H1 (cell line): ENCODE results near the gene MAPK8IP1. TPM values are rescaled to one million over a fixed set of nuclear protein-coding genes. Genes with fewer than 3 reads are reported as not detected.

Experiments used
- CTCF ChIA-PET: fragments of 300-600 bp; sonication (Branson Sonifier 250); formaldehyde crosslinking; loops from one replicate; lab custom pipeline; 2021; ENCODE audit not compliant: partially characterized antibody; lab: Charles Lee
- POLR2A ChIA-PET: fragments of 300-600 bp; sonication (Branson Sonifier 250); formaldehyde crosslinking; loops from one replicate; lab custom pipeline; 2021; ENCODE audit warnings: inconsistent platforms; ENCODE audit not compliant: partially characterized antibody; lab: Charles Lee
- DNase-seq, 2 experiments: peaks; one replicate each; pipeline versions ENCODE4 v3.0.0 to v3.0.0-alpha.2; 2010 to 2022; ENCODE audit warnings: low spot score in 2 of 2, low read depth in 1 of 2, mixed read lengths in 1 of 2
- FAIRE-seq: peaks from 2 replicates; lab custom pipeline; 2011; peaks lifted over from hg19 to GRCh38; lab: Jason Lieb, UNC
- H2AFZ ChIP-seq: 2 replicates; pipeline ENCODE4 v1.8.1; 2012; ENCODE audit warnings: low read length, inconsistent platforms
- H2AK5ac ChIP-seq: 2 replicates; pipeline ENCODE4 v1.6.1; 2013; ENCODE audit warnings: low read depth, low read length
- H2BK120ac ChIP-seq: replicated peaks from 2 replicates; pipeline ENCODE3; 2013; ENCODE audit warnings: low read depth, low read length, inconsistent platforms
- H2BK12ac ChIP-seq: 2 replicates; pipeline ENCODE4 v1.6.1; 2013; ENCODE audit warnings: low read depth, low read length
- H2BK15ac ChIP-seq: 2 replicates; pipeline ENCODE4 v1.6.1; 2013; ENCODE audit warnings: low read length
- H2BK20ac ChIP-seq: 2 replicates; pipeline ENCODE4 v1.6.1; 2013; ENCODE audit warnings: low read length
- H2BK5ac ChIP-seq: 2 replicates; pipeline ENCODE4 v1.6.1; 2013; ENCODE audit warnings: low read depth, low read length
- H3K14ac ChIP-seq: 2 replicates; pipeline ENCODE4 v1.6.1; 2013; ENCODE audit warnings: inconsistent platforms; ENCODE audit not compliant: insufficient read length
- H3K18ac ChIP-seq: 2 replicates; pipeline ENCODE4 v1.6.1; 2013; ENCODE audit warnings: low read length; ENCODE audit errors: extremely low read depth
- H3K23ac ChIP-seq: 2 replicates; pipeline ENCODE4 v1.6.1; 2013; ENCODE audit warnings: inconsistent platforms; ENCODE audit not compliant: insufficient read length
- H3K23me2 ChIP-seq: 2 replicates; pipeline ENCODE4 v1.6.1; 2013; ENCODE audit warnings: low read depth, low read length
- H3K27ac ChIP-seq: 2 replicates; pipeline ENCODE4 v1.6.1; 2011; ENCODE audit warnings: low read depth, low read length, inconsistent platforms
- H3K27me3 ChIP-seq, 4 experiments: replicated peaks in 1 of 4; 1 replicate in 1 of 4; 2 replicates in 3 of 4; pipeline versions ENCODE4 v1.6.1 to v1.8.1; 2011 to 2013; ENCODE audit warnings: low read length in 3 of 4, mild to moderate bottlenecking in 3 of 4, inconsistent platforms in 2 of 4, mixed read lengths in 2 of 4, moderate library complexity in 1 of 4; ENCODE audit not compliant: control insufficient read depth in 3 of 4, insufficient read depth in 3 of 4; ENCODE audit errors: extremely low read depth in 1 of 4
- H3K36me3 ChIP-seq, 4 experiments: 2 replicates each; pipeline versions ENCODE4 v1.6.1 to v1.8.1; 2011 to 2013; ENCODE audit warnings: mild to moderate bottlenecking in 4 of 4, low read length in 3 of 4, moderate library complexity in 2 of 4, control low read depth in 1 of 4, inconsistent platforms in 1 of 4; ENCODE audit not compliant: insufficient read depth in 4 of 4, control insufficient read depth in 2 of 4
- H3K4ac ChIP-seq: replicated peaks from 2 replicates; pipeline ENCODE3; 2013; ENCODE audit warnings: low read length, low read depth, mixed read lengths, inconsistent platforms; ENCODE audit not compliant: insufficient read length
- H3K4me1 ChIP-seq, 4 experiments: replicated peaks in 1 of 4; 1 replicate in 1 of 4; 2 replicates in 3 of 4; pipeline versions ENCODE4 v1.6.1 to v1.8.1; 2011 to 2013; ENCODE audit warnings: low read length in 3 of 4, inconsistent platforms in 2 of 4, mixed read lengths in 1 of 4; ENCODE audit not compliant: insufficient read depth in 4 of 4, control insufficient read depth in 3 of 4
- H3K4me2 ChIP-seq, 2 experiments: 2 replicates each; pipeline versions ENCODE4 v1.6.1 to v1.8.1; 2011 to 2013; ENCODE audit warnings: low read depth in 2 of 2, low read length in 2 of 2, control low read depth in 1 of 2, inconsistent platforms in 1 of 2, mild to moderate bottlenecking in 1 of 2; ENCODE audit not compliant: insufficient read depth in 1 of 2
- H3K4me3 ChIP-seq, 4 experiments: fragments of 200-600, 300-600 bp in 1 of 4; sonication (generic), shearing (Covaris generic), sonication (Bioruptor Twin) in 1 of 4; 2 replicates each; pipeline versions ENCODE4 v1.5.1 to v1.8.1; 2011 to 2016; ENCODE audit warnings: low read length in 4 of 4, low read depth in 3 of 4, control low read depth in 2 of 4, inconsistent platforms in 2 of 4, mild to moderate bottlenecking in 2 of 4, mixed read lengths in 1 of 4, moderate library complexity in 1 of 4; ENCODE audit not compliant: insufficient read depth in 2 of 4; ENCODE audit errors: extremely low read depth in 1 of 4
- H3K56ac ChIP-seq: replicated peaks from 2 replicates; pipeline ENCODE3; 2013; ENCODE audit warnings: low read depth, mild to moderate bottlenecking, mixed read lengths, low read length, inconsistent platforms; ENCODE audit not compliant: insufficient read length
- H3K79me1 ChIP-seq: 2 replicates; pipeline ENCODE4 v1.6.1; 2013; ENCODE audit warnings: low read depth, low read length, control low read depth
- H3K79me2 ChIP-seq, 2 experiments: 2 replicates each; pipeline versions ENCODE4 v1.6.1 to v1.8.1; 2012 to 2013; ENCODE audit warnings: low read length in 2 of 2, mild to moderate bottlenecking in 2 of 2, inconsistent platforms in 1 of 2; ENCODE audit not compliant: insufficient read depth in 2 of 2, control insufficient read depth in 1 of 2
- H3K9ac ChIP-seq, 4 experiments: replicated peaks in 1 of 4; 1 replicate in 1 of 4; 2 replicates in 3 of 4; pipeline versions ENCODE4 v1.6.1 to v1.8.1; 2011 to 2013; ENCODE audit warnings: low read depth in 3 of 4, low read length in 3 of 4, control low read depth in 2 of 4, mild to moderate bottlenecking in 2 of 4, moderate library complexity in 2 of 4, inconsistent platforms in 1 of 4; ENCODE audit errors: extremely low read depth in 1 of 4
- H3K9me3 ChIP-seq, 2 experiments: 2 replicates each; pipeline versions ENCODE4 v1.6.1 to v1.8.1; 2012 to 2013; ENCODE audit warnings: mild to moderate bottlenecking in 2 of 2, moderate library complexity in 2 of 2, control low read depth in 1 of 2, inconsistent platforms in 1 of 2, low read depth in 1 of 2, low read length in 1 of 2, mixed read lengths in 1 of 2; ENCODE audit not compliant: insufficient read depth in 2 of 2
- H4K20me1 ChIP-seq, 2 experiments: replicated peaks in 1 of 2; 2 replicates each; pipeline versions ENCODE3 to v1.8.1; 2011 to 2013; ENCODE audit warnings: inconsistent platforms in 2 of 2, low read length in 2 of 2, mild to moderate bottlenecking in 1 of 2; ENCODE audit not compliant: insufficient read depth in 2 of 2, control insufficient read depth in 1 of 2
- H4K5ac ChIP-seq: 2 replicates; pipeline ENCODE4 v1.6.1; 2013; ENCODE audit warnings: low read length, low read depth, mixed read lengths, inconsistent platforms; ENCODE audit not compliant: insufficient read length
- H4K8ac ChIP-seq: 2 replicates; pipeline ENCODE4 v1.8.0; 2013; ENCODE audit warnings: mild to moderate bottlenecking, moderate library complexity, low read length, inconsistent platforms; ENCODE audit not compliant: insufficient read depth; ENCODE audit errors: extremely low read depth
- H4K91ac ChIP-seq: replicated peaks from 2 replicates; pipeline ENCODE3; 2013; ENCODE audit warnings: low read length, mixed read lengths, inconsistent platforms; ENCODE audit not compliant: insufficient read length
- CEBPB ChIP-seq: IDR thresholded peaks from 2 replicates; pipeline ENCODE4 v1.6.1; 2012; ENCODE audit warnings: low read depth, low read length
- CHD2 ChIP-seq: IDR thresholded peaks from 2 replicates; pipeline ENCODE4 v1.6.1; 2012; ENCODE audit warnings: low read length, improper control_type of control experiment
- HDAC2 ChIP-seq, 2 experiments: fragments of 300-600 bp in 1 of 2; sonication (generic) in 1 of 2; IDR thresholded peaks; 2 replicates each; pipeline ENCODE4 v1.6.1; 2011 to 2012; ENCODE audit warnings: low read depth in 2 of 2, low read length in 2 of 2, mild to moderate bottlenecking in 2 of 2, moderate library complexity in 2 of 2, borderline replicate concordance in 1 of 2, inconsistent platforms in 1 of 2
- HDAC6 ChIP-seq: IDR thresholded peaks from one replicate; pipeline ENCODE4 v1.7.1; 2012; ENCODE audit warnings: low read depth, mild to moderate bottlenecking, inconsistent platforms, low read length, moderate library complexity
- JUN ChIP-seq: IDR thresholded peaks from 2 replicates; pipeline ENCODE4 v1.6.1; 2011; ENCODE audit warnings: low read depth, mild to moderate bottlenecking, improper control_type of control experiment, low read length
- JUND ChIP-seq: IDR thresholded peaks from 2 replicates; pipeline ENCODE4 v1.6.1; 2011; ENCODE audit warnings: mild to moderate bottlenecking, improper control_type of control experiment, low read length
- KDM4A ChIP-seq: IDR thresholded peaks from one replicate; pipeline ENCODE4 v1.7.1; 2012; ENCODE audit warnings: low read depth, mild to moderate bottlenecking, moderate library complexity, low read length, inconsistent platforms; ENCODE audit not compliant: severe bottlenecking
- NANOG ChIP-seq: IDR thresholded peaks from 2 replicates; pipeline ENCODE4 v1.6.1; 2011; ENCODE audit warnings: low read length, low read depth, mild to moderate bottlenecking, inconsistent platforms; ENCODE audit not compliant: insufficient read depth, poor library complexity, severe bottlenecking
- PHF8 ChIP-seq: fragments of 200-600 bp; sonication (generic); conservative IDR thresholded peaks from 2 replicates; pipeline ENCODE4 v1.7.1; 2012; ENCODE audit warnings: low read depth, mild to moderate bottlenecking, inconsistent platforms, low read length, moderate library complexity
- RFX5 ChIP-seq: IDR thresholded peaks from 2 replicates; pipeline ENCODE4 v1.6.1; 2011; ENCODE audit warnings: low read depth, low read length, improper control_type of control experiment, borderline replicate concordance
- SIN3A ChIP-seq, 2 experiments: IDR thresholded peaks in 1 of 2; conservative IDR thresholded peaks in 1 of 2; 2 replicates each; pipeline ENCODE4 v1.6.1; 2011 to 2012; ENCODE audit warnings: low read length in 2 of 2, improper control_type of control experiment in 1 of 2, low read depth in 1 of 2, mild to moderate bottlenecking in 1 of 2
- SRF ChIP-seq: IDR thresholded peaks from 2 replicates; pipeline ENCODE4 v1.6.1; 2011; ENCODE audit warnings: mild to moderate bottlenecking, low read depth, low read length, moderate library complexity
- YY1 ChIP-seq: IDR thresholded peaks from 2 replicates; pipeline ENCODE4 v1.6.1; 2011; ENCODE audit warnings: low read depth, mild to moderate bottlenecking, low read length
- WGBS, 2 experiments: shearing (Covaris generic) in 1 of 2; methylation state at CpG; one replicate each; pipeline versions ENCODE4 v1.1.6 to v1.1.7; 2013 to 2015; ENCODE audit warnings: low lambda C conversion rate in 2 of 2, mixed read lengths in 2 of 2, inconsistent platforms in 1 of 2, low coverage in 1 of 2, missing lambda C conversion rate in 1 of 2; ENCODE audit not compliant: insufficient replicate concordance in 2 of 2, insufficient coverage in 1 of 2, insufficient read length in 1 of 2; ENCODE audit errors: extremely low coverage in 1 of 2, missing lambda C conversion rate in 1 of 2; 5-methylcytosine and 5-hydroxymethylcytosine counted together
- polyA plus RNA-seq, 7 experiments: library from polyadenylated mRNA; depleted of rRNA in 3 of 7; stranded (reverse) in 5 of 7; unstranded in 2 of 7; fragments of >200 nt in 5 of 7; fragments of 200-250 nt in 2 of 7; gene quantifications; 1 replicate in 5 of 7; 2 replicates in 1 of 7; 4 replicates in 1 of 7; pipeline versions ENCODE4 v1.2.1 to v1.2.3, GENCODE V29; 2011 to 2013; ENCODE audit warnings: missing spikeins in 2 of 7, mixed read lengths in 2 of 7
- total RNA-seq: library from RNA; stranded (reverse); fragmentation: NEBNext Ultra II Directional; extraction: Animal tissue kit (Norgen Biotek cat#: 25700); gene quantifications from 2 replicates; pipeline ENCODE4 v1.2.1, GENCODE V29; 2021

Gene MAPK8IP1
- total and polyA plus RNA-seq, 2 of the 8 experiments (the other 6 are each of a cell fraction or from before 2014, with no cell fraction given): 32.4 to 40.1 TPM

DNA sequence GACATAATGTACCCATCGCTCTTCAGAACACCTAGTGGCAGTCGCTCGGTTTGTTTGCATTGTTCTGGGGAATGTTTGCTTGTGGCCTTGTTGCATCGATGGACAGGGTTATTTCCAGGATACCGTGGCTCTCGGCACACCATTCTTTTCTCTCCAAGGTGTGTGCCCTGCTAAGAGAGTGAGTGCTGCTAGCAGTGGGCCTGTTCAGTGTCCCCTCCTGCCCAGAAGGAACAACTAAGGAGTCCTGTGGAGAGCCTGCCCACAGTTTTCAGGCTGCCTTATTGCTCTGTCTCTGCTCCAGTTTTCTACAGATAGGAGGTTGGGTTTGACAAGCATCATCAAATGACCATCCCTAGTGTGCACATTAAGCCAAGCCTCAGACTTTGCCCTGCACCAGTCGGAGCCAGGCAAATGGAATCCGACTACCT is 36.8 kb upstream of the MAPK8IP1 start:
- Histone ChIP-seq H2AFZ (no peak overlapping the region), H2BK120ac (no peak overlapping the region), H4K8ac (no peak overlapping the region), H2AK5ac (no peak overlapping the region), H2BK15ac (no peak overlapping the region), H3K79me2 (0 out of 4 replicates have a peak, but pooled peaks cover 0 to 5% of the 10 kb centered on the region in 2 experiments), H2BK5ac (no peak overlapping the region), H3K27me3 (peaks cover 5 to 25% (median 12%) of the 10 kb centered on the region in 4 experiments; a peak in 6 of 7 replicates), H2BK12ac (no peak overlapping the region), H3K14ac (no peak overlapping the region), H3K27ac (no peak overlapping the region), H3K9me3 (no peaks in the 10 kb centered on the region), H3K18ac (no peak overlapping the region), H4K91ac (no peak overlapping the region), H3K9ac (no peak overlapping the region; a peak in 1 of 7 replicates), H3K4me2 (peak overlapping the region; percentile 77 to 97; a peak in 3 of 4 replicates), H3K23ac (no peak overlapping the region), H2BK20ac (no peak overlapping the region), H4K20me1 (peaks cover 2 to 9% of the 10 kb centered on the region in 2 experiments), H4K5ac (no peak overlapping the region), H3K23me2 (peaks cover 2% of the 10 kb centered on the region; the same call in 1 of the 2 replicates), H3K4me1 (peaks cover 2 to 24% (median 10%) of the 10 kb centered on the region in 4 experiments; a peak in 6 of 7 replicates), H3K56ac (no peak overlapping the region), H3K79me1 (peaks cover 2% of the 10 kb centered on the region; the same call in 1 of the 2 replicates), H3K4me3 (peak overlapping the region in 2 of 4 experiments; percentile 58 to 90; a peak in 4 of 8 replicates), H3K4ac (no peak overlapping the region), H3K36me3 (no peaks in the 10 kb centered on the region)
- FAIRE-seq (no peak), DNase-seq (no peak)
- CTCF ChIA-PET: no interaction called here
- POLR2A ChIA-PET: interaction anchor here (2.2 kb wide), 1 partner anchor 13 kb away, joined by 17 read pairs; no protein-coding TSS in a partner anchor
- 91% methylated on average over 8 of the region's 8 CpGs; no CpG with 5 or more reads in 1 of the 2 experiments for WGBS, 2 experiments
- TF ChIP-seq KDM4A (no peak), SIN3A (conservative IDR thresholded peaks at IDR 0.05 in 1 of 2, IDR thresholded peaks at IDR 0.05 in 1 of 2; ENCODE audit: low read depth in 1 of 2, low read length in 2 of 2) (no peak), JUN (no peak), PHF8 (no peak), JUND (no peak), YY1 (no peak), RFX5 (no peak), HDAC6 (no peak), CEBPB (no peak), CHD2 (no peak), NANOG (no peak), SRF (no peak), HDAC2 (IDR thresholded peaks at IDR 0.05; ENCODE audit: borderline replicate concordance in 1 of 2, low read depth in 2 of 2, low read length in 2 of 2) (no peak)
